Lung (tissue), 12 donors: Measurements from ENCODE around the gene BCL6B. TPM values are rescaled to one million over a fixed set of nuclear protein-coding genes. Genes with fewer than 3 reads are reported as not detected.

Experiments
- ATAC-seq: fragments of 200-7000 bp; cut with Tn5 transposase; one replicate; pipeline ENCODE4 v1.9.1; 2020; ENCODE audit warnings: moderate number of reproducible peaks; ENCODE audit not compliant: insufficient read depth, low FRiP score
- DNase-seq, 3 donors: peaks; one replicate each; pipeline ENCODE4 v3.0.0-alpha.2; 2013 to 2017
- H3K27ac ChIP-seq, 2 donors: one replicate each; pipeline ENCODE4 v1.5.1; 2013; ENCODE audit warnings: mild to moderate bottlenecking in 2 of 2, moderate library complexity in 2 of 2, control low read depth in 1 of 2, inconsistent platforms in 1 of 2, low read depth in 1 of 2, low read length in 1 of 2
- H3K27me3 ChIP-seq, 3 donors: one replicate each; pipeline ENCODE4 v1.5.1; 2013; ENCODE audit warnings: low read length in 2 of 3; ENCODE audit not compliant: control insufficient read depth in 3 of 3, insufficient read depth in 3 of 3
- H3K36me3 ChIP-seq, 4 donors: one replicate each; pipeline ENCODE4 v1.5.1; 2013; ENCODE audit warnings: low read length in 4 of 4, mild to moderate bottlenecking in 1 of 4, moderate library complexity in 1 of 4; ENCODE audit not compliant: control insufficient read depth in 4 of 4, insufficient read depth in 4 of 4
- H3K4me1 ChIP-seq, 5 donors: one replicate each; pipeline ENCODE4 v1.5.1; 2013; ENCODE audit warnings: low read length in 5 of 5, mild to moderate bottlenecking in 2 of 5, moderate library complexity in 1 of 5; ENCODE audit not compliant: control insufficient read depth in 5 of 5, insufficient read depth in 5 of 5
- H3K4me3 ChIP-seq: one replicate; pipeline ENCODE4 v1.5.1; 2013; ENCODE audit warnings: mild to moderate bottlenecking, control low read depth, moderate library complexity
- H3K9ac ChIP-seq, 2 donors: one replicate each; pipeline ENCODE4 v1.5.1; 2013; ENCODE audit warnings: low read length in 2 of 2, control low read depth in 1 of 2; ENCODE audit not compliant: insufficient read depth in 1 of 2
- H3K9me3 ChIP-seq, 4 donors: one replicate each; pipeline ENCODE4 v1.5.1; 2013; ENCODE audit warnings: low read length in 3 of 4, mild to moderate bottlenecking in 1 of 4, moderate library complexity in 1 of 4; ENCODE audit not compliant: control insufficient read depth in 4 of 4, insufficient read depth in 3 of 4
- WGBS, 2 donors: extraction: QIAGEN DNeasy Blood & Tissue Kit; methylation state at CpG; one replicate each; pipeline ENCODE4 v1.1.7; 2013; 5-methylcytosine and 5-hydroxymethylcytosine counted together
- polyA plus RNA-seq, 2 donors: library from polyadenylated mRNA; stranded (reverse); fragments of 200-250 nt; gene quantifications; one replicate each; pipeline ENCODE4 v1.2.1, GENCODE V29; 2013
- total RNA-seq, 2 donors: library from RNA; depleted of rRNA in 1 of 2; stranded (reverse); fragments of >200 nt in 1 of 2; gene quantifications; one replicate each; pipeline ENCODE4 v1.2.1, GENCODE V29; 2014 to 2021
- TF ChIP-seq, protein P1 (sequence below): IDR thresholded peaks from 2 replicates; pipeline ENCODE4 v1.5.1; 2012; ENCODE audit warnings: mild to moderate bottlenecking; ENCODE audit errors: control extremely low read depth, extremely low read depth
- donor health status: control.
- donor health status: control.
- donor health status: Bipolar disorder and iron deficiency.
- donor health status: healthy.
- donor health status: DM: yes; HTN: yes; CAD: no.

Gene BCL6B
- total and polyA plus RNA-seq, 4 donors, result 14.5 to 55.6 (median 15.5) TPM

DNA sequence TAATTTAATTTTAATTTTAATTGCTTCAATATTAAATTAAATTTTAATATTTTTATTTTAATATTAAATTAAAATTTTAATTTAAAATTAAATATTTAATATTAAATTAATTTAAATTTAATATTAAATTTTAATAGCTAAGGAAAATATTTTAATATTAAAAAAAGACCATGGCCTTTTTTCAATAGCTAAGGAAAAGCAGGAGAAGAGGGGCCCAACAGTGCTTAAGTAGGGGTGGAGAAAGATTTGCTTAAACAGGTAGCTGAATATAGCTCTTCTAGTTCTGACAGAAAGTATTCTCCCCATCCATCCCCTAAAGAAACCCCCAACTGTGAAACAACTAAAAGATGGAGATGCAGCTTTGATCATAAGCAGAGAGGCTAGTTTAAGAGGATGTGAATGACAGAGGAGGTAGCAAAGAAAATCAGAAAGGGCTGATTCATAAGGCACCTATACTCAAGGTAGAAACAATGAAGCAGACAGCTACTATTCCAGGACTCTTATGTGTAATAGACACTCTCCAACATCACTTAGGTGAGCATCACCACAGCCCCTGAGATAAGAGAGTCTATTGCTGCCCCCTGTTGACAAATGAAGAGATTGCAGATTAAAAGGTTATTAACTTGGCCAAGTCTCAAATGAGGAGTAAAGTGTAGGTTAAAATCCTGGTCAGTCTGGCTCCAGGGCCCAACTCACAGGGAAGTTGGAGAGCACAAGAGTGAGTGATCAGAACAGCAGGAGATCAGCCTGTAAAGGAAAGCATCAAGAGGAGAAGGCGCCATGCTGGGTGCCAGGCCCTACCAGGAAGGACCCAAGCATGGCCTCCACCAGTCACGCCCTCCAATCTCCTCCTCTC is 18.2 kb upstream of the BCL6B start:
- H3K4me3 ChIP-seq, result no peak overlapping the region
- no peak overlapping the region for H3K9ac ChIP-seq
- 88 to 91% methylated on average over 2 of the region's 2 CpGs for WGBS, 2 donors
- H3K27me3 ChIP-seq, result no peaks in the 10 kb centered on the region
- no peak overlapping the region for H3K27ac ChIP-seq
- peak; percentile 71 for ATAC-seq
- peaks cover 10 to 36% (median 23%) of the 10 kb centered on the region in 4 donors for H3K36me3 ChIP-seq
- H3K4me1 ChIP-seq, result no peaks in the 10 kb centered on the region
- TF ChIP-seq, protein P1, sequence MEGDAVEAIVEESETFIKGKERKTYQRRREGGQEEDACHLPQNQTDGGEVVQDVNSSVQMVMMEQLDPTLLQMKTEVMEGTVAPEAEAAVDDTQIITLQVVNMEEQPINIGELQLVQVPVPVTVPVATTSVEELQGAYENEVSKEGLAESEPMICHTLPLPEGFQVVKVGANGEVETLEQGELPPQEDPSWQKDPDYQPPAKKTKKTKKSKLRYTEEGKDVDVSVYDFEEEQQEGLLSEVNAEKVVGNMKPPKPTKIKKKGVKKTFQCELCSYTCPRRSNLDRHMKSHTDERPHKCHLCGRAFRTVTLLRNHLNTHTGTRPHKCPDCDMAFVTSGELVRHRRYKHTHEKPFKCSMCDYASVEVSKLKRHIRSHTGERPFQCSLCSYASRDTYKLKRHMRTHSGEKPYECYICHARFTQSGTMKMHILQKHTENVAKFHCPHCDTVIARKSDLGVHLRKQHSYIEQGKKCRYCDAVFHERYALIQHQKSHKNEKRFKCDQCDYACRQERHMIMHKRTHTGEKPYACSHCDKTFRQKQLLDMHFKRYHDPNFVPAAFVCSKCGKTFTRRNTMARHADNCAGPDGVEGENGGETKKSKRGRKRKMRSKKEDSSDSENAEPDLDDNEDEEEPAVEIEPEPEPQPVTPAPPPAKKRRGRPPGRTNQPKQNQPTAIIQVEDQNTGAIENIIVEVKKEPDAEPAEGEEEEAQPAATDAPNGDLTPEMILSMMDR, result peak; percentile 46
- no peaks in the 10 kb centered on the region for H3K9me3 ChIP-seq
- DNase-seq, result peak in 2 of 3 donors; percentile 74 to 86

DNA sequence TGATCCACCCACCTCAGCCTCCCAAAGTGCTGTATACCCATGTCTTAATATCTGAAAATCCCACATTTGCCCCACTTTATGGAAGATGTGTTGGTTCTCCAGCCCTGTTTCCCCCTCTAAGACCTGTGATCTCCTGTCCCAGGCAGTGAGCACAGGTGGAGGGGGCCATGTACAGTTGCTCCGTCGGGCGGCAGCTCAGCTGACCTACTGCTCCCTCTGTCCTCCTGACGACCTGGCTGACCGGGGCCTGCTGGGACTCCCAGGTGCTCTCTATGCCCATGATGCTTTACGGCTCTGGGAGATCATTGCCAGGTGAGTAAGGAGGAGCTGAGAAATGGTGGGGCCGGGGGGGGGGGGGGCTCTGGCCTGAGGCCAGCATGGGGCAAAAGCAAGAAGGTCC is 17.1 kb upstream of the BCL6B start:
- peaks cover 0 to 4% (median under 1%) of the 10 kb centered on the region in 5 donors for H3K4me1 ChIP-seq
- 79 to 92% methylated on average over 6 to 7 of the region's 7 CpGs for WGBS, 2 donors
- peaks cover 10 to 29% (median 22%) of the 10 kb centered on the region in 4 donors for H3K36me3 ChIP-seq
- no peaks in the 10 kb centered on the region for H3K27me3 ChIP-seq
- no peak for ATAC-seq
- no peaks in the 10 kb centered on the region for H3K9me3 ChIP-seq
- no peak for DNase-seq
- TF ChIP-seq, protein P1, result no peak
- no peak overlapping the region for H3K9ac ChIP-seq
- no peak overlapping the region for H3K4me3 ChIP-seq
- H3K27ac ChIP-seq, result no peak overlapping the region

DNA sequence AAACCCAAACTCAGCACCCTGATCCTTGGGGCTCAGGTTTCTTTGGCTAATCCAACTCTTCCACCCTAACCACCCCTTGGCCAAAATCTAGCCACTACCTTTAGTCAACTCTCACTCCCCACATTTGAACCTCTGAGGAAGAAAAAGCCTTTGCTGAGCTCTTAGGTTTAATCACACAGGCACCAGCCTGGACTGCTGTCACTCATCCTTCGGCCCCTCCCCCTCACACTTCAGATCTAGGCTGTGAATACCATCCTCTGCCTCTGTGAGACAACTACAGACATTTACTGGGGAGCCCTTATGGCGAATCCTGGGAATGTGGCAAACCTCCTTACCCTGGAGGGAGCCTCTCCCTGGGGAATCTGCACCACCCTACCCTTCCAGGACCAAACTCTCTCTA is 15.7 kb upstream of the BCL6B start:
- peaks cover 0 to 17% (median 2%) of the 10 kb centered on the region in 5 donors for H3K4me1 ChIP-seq
- TF ChIP-seq, protein P1, result no peak
- peaks cover 6 to 19% (median 11%) of the 10 kb centered on the region in 4 donors for H3K36me3 ChIP-seq
- H3K9ac ChIP-seq, result no peak overlapping the region
- H3K4me3 ChIP-seq, result no peak overlapping the region
- no peaks in the 10 kb centered on the region for H3K27me3 ChIP-seq
- ATAC-seq, result no peak
- no peak for DNase-seq
- H3K9me3 ChIP-seq, result no peaks in the 10 kb centered on the region
- no peak overlapping the region for H3K27ac ChIP-seq
- 82 to 93% methylated on average over 2 of the region's 2 CpGs for WGBS, 2 donors
